ENCODE results near the gene ME1. TPM values are rescaled to one million over a fixed set of nuclear protein-coding genes. Genes with fewer than 3 reads are reported as not detected.
"Not testable (repeated sequence)": the region's sequence is repeated elsewhere in the genome, so short reads cannot be mapped to it uniquely, and the experiment has no call there.

The ME1 gene
- polyA plus RNA-seq, 1 donor from 2014 or later = not detected

DNA sequence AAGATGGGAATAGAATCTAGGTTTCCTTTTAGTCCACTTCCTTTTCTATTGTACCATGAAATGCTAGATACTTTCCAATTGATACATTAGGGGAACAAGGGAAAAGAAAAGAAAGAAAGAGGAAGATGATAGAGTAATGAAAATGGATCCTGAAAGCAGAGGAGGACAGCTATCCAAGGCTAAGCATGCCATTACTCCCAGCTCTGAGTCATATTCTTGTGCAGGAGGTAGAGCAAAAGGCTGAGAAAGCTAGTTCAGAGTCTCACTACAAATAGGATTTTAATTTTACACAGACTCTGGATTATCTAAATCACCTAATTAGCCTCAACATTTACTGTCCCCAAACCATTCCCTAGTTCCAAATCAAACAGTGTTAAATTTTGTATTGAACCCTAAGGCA, 214.0 kb downstream of the ME1 start:
- no peak overlapping the region for H3K4me3 Mint-ChIP-seq
- H3K4me1 Mint-ChIP-seq = no peaks in the 10 kb centered on the region
- no peaks in the 10 kb centered on the region for H3K9me3 Mint-ChIP-seq
- peak overlapping the region in 1 of 3 donors; percentile 18 for H3K27ac Mint-ChIP-seq
- no peaks in the 10 kb centered on the region for H3K27me3 Mint-ChIP-seq
- no peaks in the 10 kb centered on the region for H3K36me3 Mint-ChIP-seq

GRCh38 chr6:83215131-83216047, 215.5 kb downstream of the ME1 start:
- peaks cover 4% of the 10 kb centered on the region for H3K27me3 Mint-ChIP-seq
- H3K4me1 Mint-ChIP-seq = no peaks in the 10 kb centered on the region
- no peaks in the 10 kb centered on the region for H3K9me3 Mint-ChIP-seq
- no peaks in the 10 kb centered on the region for H3K36me3 Mint-ChIP-seq
- no peak overlapping the region for H3K27ac Mint-ChIP-seq
- H3K4me3 Mint-ChIP-seq = no peak overlapping the region

DNA sequence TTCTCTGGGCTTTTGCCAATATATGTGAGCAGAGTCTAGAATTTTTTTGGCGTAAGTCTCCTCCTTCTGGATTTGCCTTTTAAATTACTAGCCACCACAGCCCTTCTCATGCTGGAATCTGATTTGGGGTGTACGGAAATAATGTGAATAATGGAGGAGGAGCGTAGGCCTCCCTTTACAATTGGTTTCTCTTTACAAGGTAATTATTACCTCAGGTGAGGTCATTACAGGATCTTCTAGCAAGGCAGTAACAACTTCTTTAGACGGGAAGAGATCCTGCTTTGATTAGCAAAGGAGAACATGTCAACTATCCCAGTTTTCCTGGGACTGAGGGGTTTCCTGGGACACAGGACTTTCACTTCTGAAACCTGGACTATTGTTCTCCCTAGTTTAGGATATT, 228.8 kb downstream of the ME1 start:
- no peaks in the 10 kb centered on the region for H3K27me3 Mint-ChIP-seq
- peaks cover 2% of the 10 kb centered on the region for H3K36me3 Mint-ChIP-seq
- H3K27ac Mint-ChIP-seq = no peak overlapping the region
- H3K4me1 Mint-ChIP-seq = peaks cover 0 to 3% (median 0%) of the 10 kb centered on the region in 3 donors
- no peak overlapping the region for H3K4me3 Mint-ChIP-seq
- no peaks in the 10 kb centered on the region for H3K9me3 Mint-ChIP-seq

- no peak overlapping the region for H3K27ac Mint-ChIP-seq
- no peaks in the 10 kb centered on the region for H3K9me3 Mint-ChIP-seq
- H3K36me3 Mint-ChIP-seq = no peaks in the 10 kb centered on the region
- H3K4me3 Mint-ChIP-seq = no peak overlapping the region
- no peaks in the 10 kb centered on the region for H3K27me3 Mint-ChIP-seq
- H3K4me1 Mint-ChIP-seq = peaks cover 0 to 10% (median 9%) of the 10 kb centered on the region in 3 donors
Measured at GRCh38 chr6:83199863-83200225, 231.0 kb downstream of the ME1 start.

DNA sequence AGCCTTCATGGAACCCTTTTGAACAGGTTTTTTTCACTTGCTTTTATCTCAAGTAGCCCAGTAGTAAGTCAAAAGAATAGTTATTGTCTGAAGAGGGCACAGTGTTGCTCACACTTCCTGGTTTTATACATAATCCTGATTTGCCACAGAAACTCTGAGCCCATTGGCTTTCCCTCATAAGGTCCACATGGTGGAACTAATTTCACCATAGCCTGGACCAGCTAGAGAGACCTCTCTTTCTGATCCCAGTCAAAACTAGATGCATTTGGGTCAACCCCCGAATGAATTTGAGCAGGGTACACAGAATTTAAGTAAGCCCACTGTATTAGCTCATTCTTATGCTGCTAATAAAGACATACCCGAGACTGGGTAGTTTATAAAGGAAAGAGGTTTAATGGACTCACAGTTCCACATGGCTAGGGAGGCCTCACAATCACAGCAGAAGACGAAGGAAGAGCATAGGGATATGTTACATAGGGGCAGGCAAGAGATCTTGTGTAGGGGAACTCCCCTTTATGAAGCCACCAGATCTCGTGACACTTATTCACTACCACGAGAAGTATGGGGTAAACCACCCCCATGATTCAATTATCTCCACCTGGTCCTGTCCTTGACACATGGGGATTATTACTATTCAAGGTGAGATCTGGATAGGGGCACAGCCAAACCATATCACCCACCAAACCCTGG, 231.5 kb downstream of the ME1 start:
- no peak overlapping the region for H3K4me3 Mint-ChIP-seq

GRCh38 chr6:83198486-83199172, 232.2 kb downstream of the ME1 start:
- Mint-ChIP-seq H3K36me3 (no peaks in the 10 kb centered on the region), H3K27ac (no peak overlapping the region)

More for the DNA sequence above, 231.5 kb downstream of the ME1 start:
- Mint-ChIP-seq H3K27me3 (no peaks in the 10 kb centered on the region), H3K27ac (no peak overlapping the region), H3K9me3 (no peaks in the 10 kb centered on the region), H3K36me3 (no peaks in the 10 kb centered on the region), H3K4me1 (peaks cover 2 to 13% (median 13%) of the 10 kb centered on the region in 3 donors)

DNA sequence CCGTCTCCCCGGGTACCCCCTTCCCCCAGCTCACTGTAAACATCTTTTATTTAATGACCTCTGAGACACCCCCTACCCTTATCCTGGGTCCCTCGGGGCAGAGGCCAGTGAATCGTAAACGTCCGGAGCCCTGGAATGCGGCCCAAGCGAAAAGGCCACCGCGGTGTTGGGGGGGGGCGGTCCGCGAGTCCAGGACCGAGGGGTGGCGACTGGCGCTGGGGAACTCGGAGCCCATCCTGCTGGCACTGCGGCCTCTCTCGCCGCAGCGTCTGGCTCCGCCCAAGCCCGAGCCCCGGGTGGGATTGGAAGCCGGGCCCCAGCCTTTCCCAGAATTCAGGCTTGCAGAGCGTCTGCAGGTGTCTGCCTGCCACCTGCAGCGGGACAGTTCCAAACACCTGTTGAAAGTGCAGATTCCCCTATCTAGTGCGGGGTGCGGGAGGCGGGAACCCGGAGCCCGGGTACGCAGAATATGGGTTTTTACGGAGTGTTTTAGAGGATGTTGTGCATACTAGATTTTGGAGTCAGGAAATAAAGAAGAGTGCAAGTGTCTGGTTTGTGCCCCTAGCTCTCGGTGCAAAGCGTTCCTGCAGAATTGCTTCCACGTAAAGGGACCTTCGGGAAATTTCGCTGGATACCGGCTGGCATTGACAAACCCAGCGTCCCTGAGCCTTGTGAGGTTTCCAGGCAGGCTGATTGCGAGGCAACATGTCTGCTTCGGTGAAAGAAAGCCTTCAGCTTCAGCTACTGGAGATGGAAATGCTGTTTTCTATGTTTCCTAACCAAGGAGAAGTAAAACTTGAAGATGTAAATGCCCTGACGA, 236.9 kb downstream of the ME1 start:
- no peaks in the 10 kb centered on the region for H3K36me3 Mint-ChIP-seq
- H3K27ac Mint-ChIP-seq = peak overlapping the region; percentile 4 to 29 (median 4)
- H3K9me3 Mint-ChIP-seq = no peaks in the 10 kb centered on the region
- H3K27me3 Mint-ChIP-seq = no peaks in the 10 kb centered on the region
- H3K4me1 Mint-ChIP-seq = peaks cover 18 to 31% (median 31%) of the 10 kb centered on the region in 3 donors
- peak overlapping the region; percentile 90 to 100 (median 94) for H3K4me3 Mint-ChIP-seq

More at GRCh38 chr6:83198486-83199172, 232.2 kb downstream of the ME1 start:
- H3K9me3 Mint-ChIP-seq = no peaks in the 10 kb centered on the region
- H3K27me3 Mint-ChIP-seq = no peaks in the 10 kb centered on the region
- peaks cover 6 to 18% (median 18%) of the 10 kb centered on the region in 3 donors for H3K4me1 Mint-ChIP-seq
- H3K4me3 Mint-ChIP-seq = no peak overlapping the region

DNA sequence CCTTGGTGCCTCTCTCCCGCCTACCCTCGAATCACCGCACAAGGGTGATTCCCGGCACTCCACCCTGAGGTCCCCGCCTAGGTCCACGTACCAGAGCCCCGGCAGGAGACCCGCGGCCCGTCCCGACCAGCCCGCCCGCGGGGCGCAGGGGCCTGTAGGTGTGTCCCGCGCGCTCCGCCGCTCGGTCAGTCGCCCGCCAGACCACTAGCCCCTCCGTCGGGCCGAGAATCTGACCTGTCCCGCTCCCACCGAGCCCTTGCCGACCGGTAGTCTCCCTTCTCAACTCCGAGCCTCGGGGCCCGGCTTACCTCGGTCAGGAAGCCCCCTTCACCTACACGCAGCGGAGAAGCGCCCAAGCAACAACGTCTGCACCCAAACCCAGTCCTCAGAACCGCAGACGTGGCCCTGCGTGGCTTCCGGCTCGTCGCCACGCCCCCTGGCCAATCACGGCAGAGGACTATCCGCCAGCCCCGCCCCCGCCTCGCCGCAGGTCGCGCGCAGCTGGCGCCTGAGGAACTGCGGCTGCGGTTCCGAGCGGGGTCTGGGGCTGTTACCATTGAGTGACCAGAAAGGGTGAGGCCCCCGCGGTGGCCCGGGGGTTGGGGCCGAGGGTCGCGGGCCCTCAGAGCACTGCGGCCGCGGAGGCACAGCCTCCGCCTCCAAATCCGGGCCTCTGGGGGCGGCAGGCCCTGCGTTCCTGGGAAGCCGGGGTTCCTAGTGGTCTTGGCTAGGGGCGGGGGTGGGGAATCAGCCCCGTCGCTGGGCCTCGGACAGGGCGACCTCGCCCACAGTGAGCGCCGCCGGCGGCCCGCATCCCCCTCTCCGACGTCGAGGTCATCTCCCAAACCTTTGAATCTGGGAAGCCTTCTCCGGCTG, 237.7 kb downstream of the ME1 start, which contains the start of the genes PGM3 and RWDD2A:
TSS of gene PGM3 (minus strand) at position 395 of the 876 bp plus-strand sequence. CDS start 2,253 bp downstream, outside the sequence.
TSS of gene RWDD2A (plus strand) at position 487 of the 876 bp plus-strand sequence. CDS start 1,095 bp downstream, outside the sequence.
- peaks cover 18 to 31% (median 31%) of the 10 kb centered on the region in 3 donors for H3K4me1 Mint-ChIP-seq
- H3K4me3 Mint-ChIP-seq = peak within 1 kb of the TSS; percentile 90 to 100 (median 96)
- peak within 1 kb of the TSS; percentile 63 to 98 (median 95) for H3K27ac Mint-ChIP-seq
- no peaks in the 10 kb centered on the region for H3K9me3 Mint-ChIP-seq
- H3K27me3 Mint-ChIP-seq = no peaks in the 10 kb centered on the region
- no peaks in the 10 kb centered on the region for H3K36me3 Mint-ChIP-seq

- H3K9me3 Mint-ChIP-seq = no peaks in the 10 kb centered on the region
- no peaks in the 10 kb centered on the region for H3K27me3 Mint-ChIP-seq
- peak overlapping the region; percentile 90 to 100 (median 96) for H3K4me3 Mint-ChIP-seq
- H3K36me3 Mint-ChIP-seq = no peaks in the 10 kb centered on the region
- peak overlapping the region; percentile 63 to 98 (median 95) for H3K27ac Mint-ChIP-seq
- H3K4me1 Mint-ChIP-seq = peaks cover 18 to 31% (median 31%) of the 10 kb centered on the region in 3 donors
Measured at GRCh38 chr6:83192456-83192855, 238.4 kb downstream of the ME1 start.

GRCh38 chr6:83191974-83192373, 238.9 kb downstream of the ME1 start:
- H3K27ac Mint-ChIP-seq = peak overlapping the region in 2 of 3 donors; percentile 95 to 98
- H3K9me3 Mint-ChIP-seq, H3K36me3 Mint-ChIP-seq, H3K27me3 Mint-ChIP-seq: not testable (repeated sequence)
- H3K4me1 Mint-ChIP-seq = peaks cover 18 to 31% (median 31%) of the 10 kb centered on the region in 3 donors
- peak overlapping the region; percentile 90 to 100 (median 96) for H3K4me3 Mint-ChIP-seq

GRCh38 chr6:83190626-83191025, 240.2 kb downstream of the ME1 start:
- Mint-ChIP-seq H3K27ac (peak overlapping the region in 1 of 3 donors; percentile 79), H3K4me1 (peaks cover 18 to 26% (median 26%) of the 10 kb centered on the region in 3 donors), H3K9me3 (no peaks in the 10 kb centered on the region), H3K36me3 (no peaks in the 10 kb centered on the region), H3K27me3 (no peaks in the 10 kb centered on the region), H3K4me3 (peak overlapping the region in 1 of 4 donors; percentile 86)

DNA sequence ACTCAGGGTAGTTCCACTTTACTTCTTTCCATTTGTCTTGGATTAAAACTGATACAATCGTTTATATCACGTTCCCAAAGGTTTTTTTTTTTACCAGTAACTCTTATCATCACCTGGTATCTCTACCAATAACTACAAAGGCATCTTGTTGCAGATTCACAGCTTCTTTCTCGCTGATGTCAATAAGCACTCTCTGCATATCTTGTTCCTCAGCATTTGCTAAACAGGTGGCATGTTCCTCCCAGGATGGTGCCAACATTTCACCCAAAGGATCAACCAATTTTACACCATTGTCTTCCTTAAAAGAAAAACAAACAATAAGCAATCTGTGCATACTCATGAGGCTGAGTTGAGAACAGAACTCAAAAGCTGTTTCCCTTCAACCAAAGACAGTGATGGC, 242.3 kb downstream of the ME1 start:
- H3K27ac Mint-ChIP-seq = no peak overlapping the region
- H3K36me3 Mint-ChIP-seq = no peaks in the 10 kb centered on the region

GRCh38 chr6:83185096-83185495, 245.8 kb downstream of the ME1 start:
- no peak overlapping the region for H3K27ac Mint-ChIP-seq
- H3K9me3 Mint-ChIP-seq = no peaks in the 10 kb centered on the region
- peaks cover 0 to 5% (median 2%) of the 10 kb centered on the region in 3 donors for H3K4me1 Mint-ChIP-seq
- H3K4me3 Mint-ChIP-seq = no peak overlapping the region
- no peaks in the 10 kb centered on the region for H3K27me3 Mint-ChIP-seq
- peaks cover 7% of the 10 kb centered on the region for H3K36me3 Mint-ChIP-seq

More for the DNA sequence above, 242.3 kb downstream of the ME1 start:
- H3K27me3 Mint-ChIP-seq = no peaks in the 10 kb centered on the region
- H3K4me3 Mint-ChIP-seq = no peak overlapping the region
- H3K9me3 Mint-ChIP-seq = no peaks in the 10 kb centered on the region
- peaks cover 12 to 16% (median 12%) of the 10 kb centered on the region in 3 donors for H3K4me1 Mint-ChIP-seq
